ENCODE data around the gene GXYLT1.

DNA sequence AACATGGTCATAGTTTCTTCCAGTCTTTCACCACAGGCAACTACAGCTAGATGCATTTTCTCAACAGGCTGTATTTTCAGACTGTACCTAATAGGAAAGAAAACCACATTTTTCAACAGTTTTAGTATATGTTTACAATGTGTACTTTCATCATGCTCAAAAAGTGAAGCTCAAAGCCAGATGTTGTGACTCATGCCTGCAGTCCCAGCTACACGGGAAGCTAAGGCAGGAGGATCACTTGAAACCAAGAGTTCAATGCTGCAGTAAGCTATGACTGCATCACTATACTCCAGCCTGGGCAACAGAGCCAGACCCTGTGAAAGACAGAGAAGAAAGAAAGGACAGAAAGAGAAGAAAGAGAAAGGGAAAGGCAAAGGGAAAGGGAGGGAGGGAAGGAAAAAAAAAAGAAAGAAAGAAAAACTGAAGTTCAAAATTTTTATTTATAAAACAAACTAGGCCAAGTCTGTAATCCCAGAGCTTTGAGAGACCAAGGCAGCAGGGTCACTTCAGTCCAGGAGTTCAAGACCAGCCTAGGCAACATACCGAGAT is 25.5 kb downstream of the GXYLT1 start:
- TF ChIP-seq CTCF (IDR thresholded peaks at IDR 0.05) (no peak), POLR2A (IDR thresholded peaks at IDR 0.05) (no peak)
